Inflammatory macrophage treated with lipopolysaccharide for 4 hours (primary cell): ENCODE measurements around the gene IL4R.
"Not testable (repeated sequence)": the region's sequence is repeated elsewhere in the genome, so short reads cannot be mapped to it uniquely, and the experiment has no call there.

Experiments used
- DNase-seq: peaks from one replicate; pipeline ENCODE4 v3.0.0-alpha.2; 2020

The IL4R gene

DNA sequence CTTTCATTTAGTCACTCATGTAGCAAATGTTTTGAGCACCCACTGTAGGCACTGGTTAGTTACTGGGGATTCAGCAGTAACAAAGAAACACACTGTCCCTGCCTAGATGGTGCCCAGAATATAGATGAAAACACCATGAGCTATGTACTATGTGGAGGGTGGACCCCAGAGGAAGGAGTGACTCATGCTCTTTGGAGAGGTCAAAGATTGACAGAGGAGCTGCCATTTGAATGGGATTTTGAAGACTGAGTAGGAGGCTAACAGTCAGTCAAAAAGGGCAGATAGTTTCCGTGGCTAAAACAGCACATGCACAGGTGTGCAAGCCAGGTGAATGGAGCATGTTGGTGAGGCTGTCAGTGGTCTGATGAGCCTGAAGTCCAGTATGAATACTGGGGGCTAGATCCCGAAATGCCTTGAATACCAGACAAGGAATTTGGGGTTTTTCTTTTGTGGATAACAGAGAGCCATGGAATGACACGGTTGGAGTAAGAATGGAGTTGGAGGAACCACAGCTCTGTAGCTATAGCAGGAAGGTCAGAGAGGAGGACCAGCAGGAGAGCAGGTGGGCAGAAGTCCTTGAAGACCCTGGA lies 94.3 kb downstream of the IL4R start:
- DNase-seq: peak; percentile 38

DNA sequence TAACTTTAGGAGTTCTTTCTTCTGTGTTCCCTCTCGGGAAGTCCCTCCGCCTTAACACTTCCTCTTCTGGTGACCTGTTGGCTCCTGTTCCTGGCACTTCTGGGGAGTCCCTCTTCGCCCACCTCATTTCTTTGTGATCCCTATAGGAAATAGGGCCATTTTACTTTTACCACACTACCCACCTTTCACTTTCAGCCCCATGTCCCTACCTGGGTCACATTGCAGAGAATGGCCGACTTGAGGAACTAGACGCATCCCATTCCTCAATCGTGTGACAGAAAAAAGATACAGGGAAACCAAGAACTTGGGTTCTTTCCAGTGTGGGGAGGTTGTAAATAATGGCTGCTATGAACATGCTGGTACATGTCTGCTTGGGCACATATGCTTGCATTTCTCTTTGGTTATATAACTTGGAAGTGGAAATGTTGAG lies 94.8 kb downstream of the IL4R start:
- peak; percentile 54 for DNase-seq

DNA sequence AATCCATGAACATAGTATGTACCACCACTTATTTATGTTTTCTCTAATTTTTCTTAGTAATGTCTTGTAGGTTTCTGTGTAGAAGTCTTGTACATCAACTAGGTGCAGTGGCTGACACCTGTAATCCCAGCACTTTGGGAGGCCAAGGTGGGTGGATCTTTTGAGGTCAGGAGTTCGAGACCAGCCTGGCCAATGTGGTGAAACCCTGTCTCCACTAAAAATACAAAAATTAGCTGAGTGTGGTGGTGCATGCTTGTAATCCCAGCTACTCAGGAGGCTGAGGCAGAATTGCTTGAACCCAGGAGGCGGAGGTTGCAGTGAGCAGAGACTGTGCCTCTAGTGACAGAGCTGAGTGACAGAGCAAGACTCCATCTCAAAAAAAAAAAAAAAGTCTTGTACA lies 96.2 kb downstream of the IL4R start:
- DNase-seq: not testable (repeated sequence)

DNA sequence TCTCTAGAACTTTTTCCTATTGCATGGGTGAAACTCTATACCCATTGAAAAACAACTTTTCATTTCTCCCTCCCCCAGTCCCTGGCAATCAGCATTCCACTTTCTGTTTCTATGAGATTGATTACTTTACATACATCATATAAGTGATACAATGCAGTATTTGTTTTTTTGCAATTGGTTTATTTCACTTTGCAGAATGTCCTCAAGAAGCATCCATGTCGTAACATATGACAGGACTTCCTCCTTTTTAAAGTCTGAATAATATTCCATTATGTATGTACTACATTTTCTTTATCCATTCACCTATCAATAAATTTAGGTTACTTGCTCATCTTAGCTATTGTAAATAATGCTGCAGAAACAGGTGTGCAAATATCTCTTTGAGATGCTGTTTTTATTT lies 97.0 kb downstream of the IL4R start:
- peak; percentile 80 for DNase-seq

DNA sequence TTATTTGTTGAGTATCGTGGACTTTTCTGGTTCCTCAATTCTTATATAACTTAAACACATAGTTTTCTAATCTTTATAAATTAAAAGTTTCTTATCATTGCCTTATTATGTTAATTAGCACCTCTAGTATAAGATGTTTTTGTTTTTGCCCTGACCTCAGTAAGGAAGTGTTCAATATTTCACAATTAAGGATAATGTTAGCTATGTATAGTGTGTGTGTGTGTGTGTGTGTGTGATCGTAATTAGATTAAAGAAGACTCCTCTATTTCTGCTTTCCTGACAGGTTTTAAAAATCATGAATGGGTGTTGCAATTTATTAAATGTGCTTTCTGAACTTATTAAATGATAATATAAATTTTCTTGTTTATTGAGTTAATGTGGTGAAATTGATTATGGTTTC lies 100.2 kb downstream of the IL4R start:
- peak; percentile 29 for DNase-seq
